ENCODE measurements around the gene CDKN2B-AS1.

The CDKN2B-AS1 gene

DNA sequence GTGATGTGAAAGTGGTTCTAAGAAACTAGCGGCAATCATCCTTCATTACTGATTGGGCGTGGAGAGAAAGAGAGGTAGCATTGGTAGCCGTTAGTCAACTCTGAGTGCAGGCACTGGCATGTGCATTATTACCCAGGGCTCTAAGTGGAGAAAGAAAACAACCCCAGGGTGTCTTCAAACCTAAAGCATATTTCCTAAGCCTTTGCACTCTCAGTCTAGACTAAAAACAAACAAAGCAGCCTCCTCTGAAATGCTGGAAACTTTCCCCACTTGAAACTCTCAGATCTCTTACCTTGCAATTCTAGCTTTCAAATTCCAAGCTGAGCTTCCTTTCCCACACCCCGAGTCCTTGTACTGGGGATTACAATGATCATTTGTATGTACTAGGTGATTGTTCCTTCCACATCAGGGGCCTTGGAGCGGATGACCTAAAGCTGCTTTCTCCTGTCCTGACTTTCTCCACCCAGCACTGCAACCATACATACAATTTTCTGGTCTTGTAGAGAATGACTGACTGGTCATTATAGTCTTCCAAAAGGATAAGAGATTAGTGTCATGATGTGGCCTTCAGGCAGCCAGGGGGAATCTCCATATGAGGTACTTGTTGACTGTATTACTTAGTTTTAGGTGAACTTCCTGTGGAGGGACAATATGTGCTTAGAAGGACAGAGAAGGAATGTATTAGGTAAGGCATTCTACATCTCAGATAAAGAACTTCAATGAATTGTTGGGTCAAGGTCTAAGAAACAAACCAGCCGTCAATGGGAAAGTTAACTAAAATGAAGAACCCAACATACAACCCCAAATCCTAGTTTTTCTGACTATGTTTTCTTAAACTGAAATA, 112.8 kb downstream of the CDKN2B-AS1 start:
- Histone ChIP-seq H3K27ac (ENCODE audit: low read depth, low read length) (peak overlapping the region; percentile 25), H4K5ac (ENCODE audit: low read length) (no peak overlapping the region), H3K4me2 (ENCODE audit: low read length) (no peak overlapping the region), H2BK5ac (ENCODE audit: low read length) (no peak overlapping the region), H3K56ac (ENCODE audit: low read length) (no peak overlapping the region), H3K27me3 (ENCODE audit: insufficient read depth, low read length, poor library complexity) (no peaks in the 10 kb centered on the region), H4K8ac (ENCODE audit: low read depth, low read length) (no peak overlapping the region), H3K4me3 (ENCODE audit: low read length) (no peak overlapping the region), H2AK5ac (ENCODE audit: low read length) (no peak overlapping the region), H3K79me1 (ENCODE audit: low read length) (no peaks in the 10 kb centered on the region), H3K18ac (ENCODE audit: low read length) (peak overlapping the region; percentile 75), H3K4ac (ENCODE audit: low read depth, low read length) (no peak overlapping the region), H3K36me3 (ENCODE audit: control insufficient read depth, insufficient read depth, low read length) (no peaks in the 10 kb centered on the region), H2BK15ac (replicated peaks; ENCODE audit: low read depth) (no peak overlapping the region), H2BK120ac (ENCODE audit: low read depth, low read length) (no peak overlapping the region), H3K9ac (ENCODE audit: low read length) (no peak overlapping the region), H3K23ac (ENCODE audit: low read length) (no peak overlapping the region), H3K4me1 (ENCODE audit: control insufficient read depth, low read depth, low read length) (peaks cover 4% of the 10 kb centered on the region), H3K79me2 (ENCODE audit: control insufficient read depth, insufficient read depth, low read length) (no peaks in the 10 kb centered on the region)
- peak; percentile 54 for DNase-seq
- no CpG with 5 or more reads among the region's 6 CpGs for WGBS (ENCODE audit: extremely low coverage, insufficient coverage, low lambda C conversion rate)

GRCh38 chr9:22108581-22109370, 114.2 kb downstream of the CDKN2B-AS1 start:
- H3K4me3 ChIP-seq (ENCODE audit: low read length) = no peak overlapping the region

GRCh38 chr9:22111176-22111953, 116.8 kb downstream of the CDKN2B-AS1 start:
- no peaks in the 10 kb centered on the region for H3K4me1 ChIP-seq (ENCODE audit: control insufficient read depth, low read depth, low read length)
- no peak overlapping the region for H3K23ac ChIP-seq (ENCODE audit: low read length)
- H2AK5ac ChIP-seq (ENCODE audit: low read length) = no peak overlapping the region
- H3K79me1 ChIP-seq (ENCODE audit: low read length) = no peaks in the 10 kb centered on the region
- no peak overlapping the region for H3K4ac ChIP-seq (ENCODE audit: low read depth, low read length)
- peak overlapping the region; percentile 12 for H2BK120ac ChIP-seq (ENCODE audit: low read depth, low read length)
- no peak overlapping the region for H4K8ac ChIP-seq (ENCODE audit: low read depth, low read length)
- no peak overlapping the region for H3K9ac ChIP-seq (ENCODE audit: low read length)
- WGBS (ENCODE audit: extremely low coverage, insufficient coverage, low lambda C conversion rate) = 100% methylated on average over 1 of the region's 2 CpGs
- H3K4me2 ChIP-seq (ENCODE audit: low read length) = no peak overlapping the region
- H4K5ac ChIP-seq (ENCODE audit: low read length) = no peak overlapping the region
- H3K27ac ChIP-seq (ENCODE audit: low read depth, low read length) = no peak overlapping the region
- DNase-seq = no peak
- no peaks in the 10 kb centered on the region for H3K79me2 ChIP-seq (ENCODE audit: control insufficient read depth, insufficient read depth, low read length)
- H2BK15ac ChIP-seq (replicated peaks; ENCODE audit: low read depth) = no peak overlapping the region
- H3K4me3 ChIP-seq (ENCODE audit: low read length) = no peak overlapping the region
- no peak overlapping the region for H2BK5ac ChIP-seq (ENCODE audit: low read length)
- H3K36me3 ChIP-seq (ENCODE audit: control insufficient read depth, insufficient read depth, low read length) = no peaks in the 10 kb centered on the region
- no peak overlapping the region for H3K56ac ChIP-seq (ENCODE audit: low read length)
- no peak overlapping the region for H3K18ac ChIP-seq (ENCODE audit: low read length)
- no peaks in the 10 kb centered on the region for H3K27me3 ChIP-seq (ENCODE audit: insufficient read depth, low read length, poor library complexity)

More at GRCh38 chr9:22108581-22109370, 114.2 kb downstream of the CDKN2B-AS1 start:
- Histone ChIP-seq H3K79me1 (ENCODE audit: low read length) (no peaks in the 10 kb centered on the region), H3K9ac (ENCODE audit: low read length) (no peak overlapping the region), H4K8ac (ENCODE audit: low read depth, low read length) (no peak overlapping the region), H3K4me1 (ENCODE audit: control insufficient read depth, low read depth, low read length) (peaks cover 4% of the 10 kb centered on the region), H3K27ac (ENCODE audit: low read depth, low read length) (no peak overlapping the region), H3K18ac (ENCODE audit: low read length) (no peak overlapping the region), H3K4me2 (ENCODE audit: low read length) (no peak overlapping the region), H2BK15ac (replicated peaks; ENCODE audit: low read depth) (no peak overlapping the region), H3K36me3 (ENCODE audit: control insufficient read depth, insufficient read depth, low read length) (no peaks in the 10 kb centered on the region), H2BK5ac (ENCODE audit: low read length) (no peak overlapping the region), H3K23ac (ENCODE audit: low read length) (no peak overlapping the region), H4K5ac (ENCODE audit: low read length) (no peak overlapping the region), H2AK5ac (ENCODE audit: low read length) (no peak overlapping the region), H3K27me3 (ENCODE audit: insufficient read depth, low read length, poor library complexity) (no peaks in the 10 kb centered on the region), H3K4ac (ENCODE audit: low read depth, low read length) (no peak overlapping the region), H3K56ac (ENCODE audit: low read length) (no peak overlapping the region), H2BK120ac (ENCODE audit: low read depth, low read length) (no peak overlapping the region), H3K79me2 (ENCODE audit: control insufficient read depth, insufficient read depth, low read length) (no peaks in the 10 kb centered on the region)
- no peak for DNase-seq
- WGBS (ENCODE audit: extremely low coverage, insufficient coverage, low lambda C conversion rate) = no CpG with 5 or more reads among the region's 4 CpGs

- DNase-seq = no peak
- no peak overlapping the region for H3K4ac ChIP-seq (ENCODE audit: low read depth, low read length)
- H2AK5ac ChIP-seq (ENCODE audit: low read length) = no peak overlapping the region
- H3K27ac ChIP-seq (ENCODE audit: low read depth, low read length) = no peak overlapping the region
- H3K4me3 ChIP-seq (ENCODE audit: low read length) = no peak overlapping the region
- no peak overlapping the region for H2BK5ac ChIP-seq (ENCODE audit: low read length)
- no peak overlapping the region for H3K23ac ChIP-seq (ENCODE audit: low read length)
- H3K56ac ChIP-seq (ENCODE audit: low read length) = no peak overlapping the region
- H4K5ac ChIP-seq (ENCODE audit: low read length) = no peak overlapping the region
- H3K27me3 ChIP-seq (ENCODE audit: insufficient read depth, low read length, poor library complexity) = no peaks in the 10 kb centered on the region
- no peaks in the 10 kb centered on the region for H3K79me1 ChIP-seq (ENCODE audit: low read length)
- peak overlapping the region; percentile 64 for H2BK15ac ChIP-seq (replicated peaks; ENCODE audit: low read depth)
- no peak overlapping the region for H3K9ac ChIP-seq (ENCODE audit: low read length)
- H3K18ac ChIP-seq (ENCODE audit: low read length) = no peak overlapping the region
- no peak overlapping the region for H3K4me2 ChIP-seq (ENCODE audit: low read length)
- no peaks in the 10 kb centered on the region for H3K4me1 ChIP-seq (ENCODE audit: control insufficient read depth, low read depth, low read length)
- peak overlapping the region; percentile 12 for H2BK120ac ChIP-seq (ENCODE audit: low read depth, low read length)
- H3K79me2 ChIP-seq (ENCODE audit: control insufficient read depth, insufficient read depth, low read length) = no peaks in the 10 kb centered on the region
- no peaks in the 10 kb centered on the region for H3K36me3 ChIP-seq (ENCODE audit: control insufficient read depth, insufficient read depth, low read length)
- no peak overlapping the region for H4K8ac ChIP-seq (ENCODE audit: low read depth, low read length)
These were observed 117.3 kb downstream of the CDKN2B-AS1 start for GRCh38 chr9:22111954-22112247.

DNA sequence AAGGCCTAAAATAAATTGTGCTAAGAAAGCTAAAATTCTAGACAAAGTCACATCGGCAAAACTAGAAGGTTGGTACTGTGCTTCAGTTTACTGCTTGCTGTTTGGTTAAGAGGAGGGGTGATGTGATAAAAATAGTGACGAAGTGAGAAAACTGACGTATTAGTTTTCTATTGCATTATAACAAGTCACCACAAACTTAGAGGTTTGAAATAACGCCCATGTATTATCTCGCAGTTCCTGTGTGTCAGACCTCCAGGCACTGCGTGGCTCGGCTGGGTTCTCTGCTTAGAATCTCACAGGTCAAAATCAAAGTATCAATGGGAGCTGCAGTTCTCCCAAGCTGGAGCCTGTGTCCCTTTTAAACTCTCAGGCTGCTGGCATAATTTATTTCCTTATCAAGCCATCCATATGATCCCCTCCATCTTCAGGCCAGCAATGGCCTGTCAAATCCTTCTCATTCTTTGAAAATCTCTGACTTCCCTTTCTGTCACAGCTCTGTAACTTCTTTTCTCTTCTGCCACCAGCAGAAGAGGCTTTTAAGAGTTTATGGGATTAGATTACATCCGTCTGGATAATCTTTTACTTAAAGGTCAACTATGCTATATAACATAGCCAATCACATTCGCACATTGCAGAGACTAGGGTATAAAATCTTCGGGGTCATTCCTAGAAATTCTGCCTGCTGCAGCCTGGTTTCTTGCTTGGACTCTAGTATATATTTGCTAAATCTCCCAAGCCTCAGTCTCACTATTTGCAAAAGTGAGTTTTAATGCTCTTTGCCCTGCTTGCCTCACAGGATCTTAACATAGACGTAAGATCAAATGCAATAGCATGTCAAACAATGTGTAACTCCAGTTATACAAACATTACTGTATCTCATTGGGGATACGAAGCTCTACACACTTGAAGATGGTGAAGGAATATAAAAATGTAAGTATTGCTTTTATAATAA, 118.6 kb downstream of the CDKN2B-AS1 start:
- 100% methylated on average over 2 of the region's 12 CpGs for WGBS (ENCODE audit: extremely low coverage, insufficient coverage, low lambda C conversion rate)
- Histone ChIP-seq H3K4me3 (ENCODE audit: low read length) (no peak overlapping the region), H4K8ac (ENCODE audit: low read depth, low read length) (no peak overlapping the region), H3K4ac (ENCODE audit: low read depth, low read length) (no peak overlapping the region), H3K23ac (ENCODE audit: low read length) (no peak overlapping the region), H3K36me3 (ENCODE audit: control insufficient read depth, insufficient read depth, low read length) (no peaks in the 10 kb centered on the region), H3K27ac (ENCODE audit: low read depth, low read length) (no peak overlapping the region), H3K79me1 (ENCODE audit: low read length) (no peaks in the 10 kb centered on the region), H3K27me3 (ENCODE audit: insufficient read depth, low read length, poor library complexity) (no peaks in the 10 kb centered on the region), H2AK5ac (ENCODE audit: low read length) (no peak overlapping the region), H3K9ac (ENCODE audit: low read length) (no peak overlapping the region), H3K18ac (ENCODE audit: low read length) (no peak overlapping the region), H2BK5ac (ENCODE audit: low read length) (no peak overlapping the region), H3K4me2 (ENCODE audit: low read length) (no peak overlapping the region), H3K4me1 (ENCODE audit: control insufficient read depth, low read depth, low read length) (peaks cover 3% of the 10 kb centered on the region), H4K5ac (ENCODE audit: low read length) (no peak overlapping the region), H3K56ac (ENCODE audit: low read length) (no peak overlapping the region), H3K79me2 (ENCODE audit: control insufficient read depth, insufficient read depth, low read length) (no peaks in the 10 kb centered on the region), H2BK120ac (ENCODE audit: low read depth, low read length) (no peak overlapping the region), H2BK15ac (replicated peaks; ENCODE audit: low read depth) (no peak overlapping the region)
- DNase-seq = no peak

Data from mesendoderm (in vitro differentiated cells).